Activated gamma-delta T cell (primary cell): ENCODE measurements around the gene GOLGA6L10.
"Not testable (repeated sequence)": the region's sequence is repeated elsewhere in the genome, so short reads cannot be mapped to it uniquely, and the experiment has no call there.

Experiments used
- DNase-seq: peaks from one replicate; lab custom pipeline; 2025; lab: John Stamatoyannopoulos, UW

GOLGA6L10 gene

DNA sequence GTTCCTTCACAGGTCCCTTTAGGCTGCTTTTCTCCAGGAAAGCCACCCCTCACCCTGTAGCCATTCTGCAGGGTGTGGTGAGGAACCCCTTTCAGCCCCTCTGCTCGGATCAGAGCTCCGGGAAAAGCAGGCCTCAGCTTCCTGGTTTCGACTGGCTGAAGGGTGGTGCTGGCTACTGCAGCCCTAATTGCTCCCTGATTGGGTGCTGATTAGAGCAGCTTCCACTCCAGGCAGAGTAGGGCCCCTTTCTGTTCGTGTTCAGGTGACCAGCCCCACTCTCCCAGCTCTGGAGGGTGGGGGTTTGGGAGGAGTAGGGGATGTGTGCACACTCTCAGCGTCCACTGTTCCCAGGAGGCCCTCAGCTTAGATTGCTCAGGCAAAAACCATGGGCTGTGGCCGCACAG, 49.8 kb downstream of the GOLGA6L10 start:
- not testable (repeated sequence) for DNase-seq

DNA sequence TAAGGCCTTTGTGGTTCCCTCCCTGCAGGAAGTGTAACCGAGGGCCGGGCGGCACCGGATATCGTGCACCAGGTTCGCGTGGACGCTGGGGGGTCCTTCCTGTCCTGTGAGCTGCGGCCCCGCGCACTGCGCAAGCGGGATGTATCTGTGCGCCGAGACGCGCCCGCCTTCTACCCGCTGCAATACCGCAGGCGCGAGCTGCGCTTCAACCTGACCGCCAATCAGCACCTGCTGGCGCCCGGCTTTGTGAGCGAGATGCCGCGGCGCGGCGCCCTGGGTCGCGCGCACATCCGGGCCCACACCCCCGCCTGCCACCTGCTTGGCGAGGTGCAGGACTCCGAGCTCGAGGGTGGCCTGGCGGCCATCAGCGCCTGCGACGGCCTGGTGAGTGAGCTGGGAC, 50.8 kb downstream of the GOLGA6L10 start:
- peak; percentile 23 for DNase-seq

DNA sequence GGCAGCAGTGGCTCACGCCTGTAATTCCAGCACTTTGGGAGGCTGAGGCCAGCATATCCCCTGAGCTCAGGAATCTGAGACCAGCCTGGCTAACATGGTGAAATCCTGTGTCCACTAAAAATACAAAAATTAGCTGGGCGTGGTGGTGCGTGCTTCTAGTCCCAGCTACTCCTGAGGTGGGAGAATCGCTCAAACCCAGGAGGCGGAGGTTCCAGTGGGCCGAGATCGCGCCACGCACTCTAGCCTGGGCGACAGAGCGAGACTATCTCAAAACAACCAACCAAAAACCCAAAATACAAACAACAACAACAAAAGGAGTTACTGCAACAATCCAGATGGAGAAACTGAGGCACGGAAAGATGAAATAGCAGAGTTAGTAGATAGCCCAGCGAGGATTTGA, 51.2 kb downstream of the GOLGA6L10 start:
- no peak for DNase-seq

DNA sequence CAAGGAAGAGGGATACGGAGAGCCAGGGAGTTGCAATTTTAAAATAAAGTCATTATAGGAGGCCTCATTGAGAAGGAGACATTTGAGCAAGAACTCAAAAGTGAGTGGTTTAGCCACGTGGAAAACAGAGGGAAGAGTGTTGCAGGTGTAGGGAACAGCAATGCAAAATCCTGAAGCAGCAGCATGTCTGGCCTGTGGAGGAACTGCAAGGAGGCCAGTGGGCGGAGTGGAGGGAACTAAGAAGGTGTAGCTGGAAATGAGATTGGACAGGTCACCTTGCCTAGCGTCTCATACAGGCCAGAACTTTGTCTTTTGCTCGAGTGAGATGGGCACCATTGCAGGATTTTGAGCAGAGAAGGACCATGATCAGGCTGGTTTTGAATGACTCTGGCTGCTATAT, 51.7 kb downstream of the GOLGA6L10 start:
- no peak for DNase-seq

DNA sequence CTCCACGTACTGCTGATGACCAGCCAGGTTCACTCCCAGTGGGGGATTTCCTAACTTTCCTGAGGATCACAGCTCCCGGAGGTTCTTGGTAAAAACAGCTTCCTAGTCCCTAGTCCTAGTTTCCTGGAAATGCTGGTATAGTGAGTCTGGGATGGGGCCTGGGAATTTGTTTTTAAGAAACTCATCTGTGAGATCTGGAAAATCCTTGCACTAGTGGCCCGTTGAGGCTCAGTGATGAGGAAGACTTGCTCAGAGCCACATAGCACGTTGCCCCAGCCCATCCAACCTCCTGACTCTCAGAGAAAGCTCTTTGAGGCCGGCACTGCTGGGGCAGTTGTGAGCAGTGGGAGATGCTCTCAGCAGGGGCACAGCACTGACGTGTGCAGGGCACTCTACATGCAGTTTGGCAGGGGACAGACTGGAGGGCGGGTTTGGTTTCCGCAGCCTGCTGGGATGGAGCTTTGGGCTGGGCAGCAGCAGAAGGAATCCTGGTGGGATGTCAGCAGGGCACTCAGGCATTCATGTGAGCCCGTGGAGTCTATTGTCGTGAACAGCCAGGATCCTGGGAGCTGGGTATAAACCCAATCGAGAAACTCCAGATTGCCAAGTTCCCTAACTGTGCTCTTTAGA, 55.1 kb downstream of the GOLGA6L10 start:
- no peak for DNase-seq

DNA sequence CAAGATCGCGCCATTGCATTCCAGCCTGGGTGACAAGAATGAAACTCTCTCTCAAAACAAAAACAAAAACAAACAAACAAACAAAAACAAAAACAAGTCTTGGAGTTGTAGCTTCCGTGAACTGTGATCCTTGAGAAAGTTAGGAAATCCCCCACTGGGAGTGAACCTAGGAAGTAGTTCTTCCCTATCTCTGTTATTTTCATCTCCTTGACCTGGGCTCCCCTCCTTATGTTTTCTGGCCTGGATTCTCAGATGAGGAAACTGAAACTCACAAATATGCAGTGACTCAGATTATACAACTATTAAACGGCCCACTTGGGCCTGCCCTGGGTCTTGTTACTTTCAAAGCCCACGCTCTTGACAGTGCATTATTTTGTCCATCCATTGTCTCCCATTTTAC, 57.0 kb downstream of the GOLGA6L10 start:
- no peak for DNase-seq
